Measurements from ENCODE around the gene SCP2.
A peak's percentile ranks its signal among the peaks of the same experiment; 100 is the strongest.

The SCP2 gene

GRCh38 chr1:53069663-53070327, 142.7 kb downstream of the SCP2 start:
- DNase-seq, result no peak

GRCh38 chr1:53070621-53071020, 143.5 kb downstream of the SCP2 start:
- no peak for DNase-seq

GRCh38 chr1:53071167-53071865, 144.2 kb downstream of the SCP2 start:
- no peak for DNase-seq

- no peak for DNase-seq
These were observed 144.8 kb downstream of the SCP2 start for GRCh38 chr1:53071915-53072314.

- DNase-seq, result peak; percentile 21
These were observed 146.2 kb downstream of the SCP2 start for GRCh38 chr1:53073287-53073686.

GRCh38 chr1:53073868-53074311, 146.8 kb downstream of the SCP2 start:
- DNase-seq, result peak; percentile 88

- no peak for DNase-seq
These were observed 147.5 kb downstream of the SCP2 start for GRCh38 chr1:53074313-53075154.

GRCh38 chr1:53075206-53075605, 148.1 kb downstream of the SCP2 start:
- DNase-seq, result no peak

GRCh38 chr1:53075761-53076163, 148.7 kb downstream of the SCP2 start:
- no peak for DNase-seq

- no peak for DNase-seq
These were observed 149.1 kb downstream of the SCP2 start for GRCh38 chr1:53076165-53076564.

- DNase-seq, result no peak
These were observed 149.9 kb downstream of the SCP2 start for GRCh38 chr1:53076721-53077598.

- DNase-seq, result no peak
These were observed 150.5 kb downstream of the SCP2 start for GRCh38 chr1:53077599-53077965.

GRCh38 chr1:53078333-53079101, 151.4 kb downstream of the SCP2 start:
- DNase-seq, result no peak

GRCh38 chr1:53079251-53079650, 152.2 kb downstream of the SCP2 start:
- DNase-seq, result no peak

GRCh38 chr1:53080041-53080440, 153.0 kb downstream of the SCP2 start:
- DNase-seq, result no peak

GRCh38 chr1:53080769-53081168, 153.7 kb downstream of the SCP2 start:
- no peak for DNase-seq

GRCh38 chr1:53081384-53082066, 154.4 kb downstream of the SCP2 start:
- no peak for DNase-seq

GRCh38 chr1:53082826-53083455, 155.9 kb downstream of the SCP2 start:
- no peak for DNase-seq

- no peak for DNase-seq
These were observed 156.8 kb downstream of the SCP2 start for GRCh38 chr1:53083636-53084588.

- no peak for DNase-seq
These were observed 157.5 kb downstream of the SCP2 start for GRCh38 chr1:53084589-53084971.
